GM18520 (cell line): Measurements from ENCODE around the gene UTP4.
A peak's percentile ranks its signal among the peaks of the same experiment; 100 is the strongest.
"Not testable (repeated sequence)": the region's sequence is repeated elsewhere in the genome, so short reads cannot be mapped to it uniquely, and the experiment has no call there.

Experiments
- ATAC-seq: cut with Tn5 transposase; IDR thresholded peaks from one replicate; pipeline ENCODE4 v1.9.1; 2021; ENCODE audit not compliant: unreplicated experiment

Gene UTP4

DNA sequence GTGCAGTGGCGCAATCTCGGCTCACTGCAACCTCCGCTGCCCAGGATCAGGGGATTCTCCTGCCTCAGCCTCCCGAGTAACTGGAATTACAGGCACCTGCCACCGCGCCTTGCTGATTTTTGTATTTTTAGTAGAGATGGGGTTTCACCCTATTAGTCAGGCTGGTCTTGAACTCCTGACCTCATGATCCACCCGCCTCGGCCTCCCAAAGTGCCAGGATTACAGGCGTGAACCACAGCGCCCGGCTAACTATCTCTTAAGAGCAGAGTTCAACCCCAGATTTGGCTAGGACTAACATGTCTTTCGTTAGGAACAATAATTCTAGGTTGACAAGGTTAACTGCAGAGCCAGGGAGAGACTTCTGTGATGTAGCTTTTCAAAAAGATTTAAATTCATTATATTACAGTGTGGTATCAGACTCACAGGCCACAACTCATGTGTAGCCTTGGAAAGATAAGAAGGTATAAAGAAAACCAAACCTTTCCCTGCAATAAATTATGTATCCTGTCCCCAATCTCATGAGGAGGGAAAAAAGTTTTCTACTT lies 4.4 kb upstream of the UTP4 start:
- no peak for ATAC-seq

- no peak for ATAC-seq
Observed at GRCh38 chr16:69130461-69130860, 2.0 kb upstream of the UTP4 start.

DNA sequence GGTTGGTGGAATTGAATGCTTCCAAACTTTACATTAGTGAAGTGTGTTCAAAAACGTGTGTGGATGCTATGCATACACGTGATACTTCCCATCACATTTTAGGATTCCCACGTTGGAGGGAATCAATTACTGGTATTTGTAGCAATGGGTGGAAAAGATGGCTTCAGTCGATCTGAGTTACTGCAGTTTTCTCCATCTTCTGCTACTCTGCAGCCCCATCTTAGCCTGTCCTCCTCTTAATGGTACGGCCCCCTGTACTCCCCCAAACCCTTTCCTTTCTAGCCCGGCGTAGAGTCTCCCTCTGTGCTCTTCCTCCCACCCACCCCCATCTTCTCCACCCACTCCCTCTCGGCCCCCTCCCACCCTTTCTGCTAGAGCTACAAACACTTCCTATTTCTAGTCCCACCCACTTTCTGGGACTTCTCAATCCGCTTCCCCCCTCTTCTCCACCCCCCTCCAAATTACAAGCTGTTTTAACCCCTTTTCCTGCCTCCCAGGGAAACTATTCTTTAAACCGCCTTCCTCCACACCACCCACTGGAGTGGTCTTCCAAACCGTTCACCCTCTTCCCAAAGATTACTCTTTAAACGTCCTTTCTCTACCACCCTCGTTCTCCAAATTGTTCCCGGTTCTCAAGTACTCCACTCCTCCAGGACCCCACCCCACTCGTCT lies 1.1 kb upstream of the UTP4 start:
- no peak for ATAC-seq

GRCh38 chr16:69131839-69132423 lies 518 bp upstream of the UTP4 start:
- peak; percentile 22 for ATAC-seq

- ATAC-seq, result no peak
Observed at GRCh38 chr16:69133373-69133954, 1.0 kb downstream of the UTP4 start.

DNA sequence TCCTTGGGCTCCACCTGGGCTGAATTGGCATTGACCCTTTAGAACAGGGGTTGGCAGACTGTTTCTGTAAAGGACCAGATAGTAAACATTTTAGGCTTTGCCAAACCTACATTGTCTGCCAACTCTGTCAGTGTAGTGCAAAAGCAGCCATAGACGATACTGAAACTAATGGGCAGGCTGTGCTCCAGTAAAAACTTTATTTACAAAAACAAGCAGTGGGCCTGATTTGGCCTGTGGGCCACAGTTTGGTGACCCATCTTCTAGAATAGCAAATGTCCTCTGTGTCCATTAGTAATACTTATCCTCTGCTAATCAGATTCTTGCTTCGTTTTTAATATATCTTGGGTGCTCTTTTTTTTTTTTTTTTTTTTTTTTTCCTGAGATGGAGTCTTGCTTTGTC lies 6.2 kb downstream of the UTP4 start:
- no peak for ATAC-seq

GRCh38 chr16:69139464-69139863 lies 7.0 kb downstream of the UTP4 start:
- ATAC-seq, result not testable (repeated sequence)

DNA sequence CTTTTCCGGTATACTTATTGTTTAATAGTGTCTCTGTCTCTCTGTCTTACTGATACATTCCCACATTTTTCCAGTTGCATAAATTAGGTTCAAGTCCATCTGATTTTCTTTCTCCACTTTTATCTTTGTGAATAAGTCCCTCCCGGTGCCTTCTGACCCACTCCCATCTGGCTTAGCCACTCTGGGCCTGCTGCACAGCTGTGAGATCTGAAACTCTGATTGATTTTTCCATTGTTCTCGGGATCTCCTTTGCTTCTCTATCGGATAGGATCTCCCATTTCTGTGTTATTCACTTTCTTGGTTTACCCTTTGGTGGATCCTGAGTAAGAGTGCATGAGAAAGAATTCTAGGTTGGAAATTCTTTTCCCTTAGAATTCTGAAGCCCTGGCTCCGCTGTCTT lies 8.6 kb downstream of the UTP4 start:
- ATAC-seq, result no peak

GRCh38 chr16:69141936-69142335 lies 9.5 kb downstream of the UTP4 start:
- ATAC-seq, result no peak

- ATAC-seq, result no peak
Observed at GRCh38 chr16:69143116-69143515, 10.7 kb downstream of the UTP4 start.

GRCh38 chr16:69145658-69146057 lies 13.2 kb downstream of the UTP4 start:
- ATAC-seq, result no peak

- ATAC-seq, result not testable (repeated sequence)
Observed at GRCh38 chr16:69149621-69150020, 17.2 kb downstream of the UTP4 start.

GRCh38 chr16:69150146-69150865 lies 17.9 kb downstream of the UTP4 start:
- no peak for ATAC-seq

DNA sequence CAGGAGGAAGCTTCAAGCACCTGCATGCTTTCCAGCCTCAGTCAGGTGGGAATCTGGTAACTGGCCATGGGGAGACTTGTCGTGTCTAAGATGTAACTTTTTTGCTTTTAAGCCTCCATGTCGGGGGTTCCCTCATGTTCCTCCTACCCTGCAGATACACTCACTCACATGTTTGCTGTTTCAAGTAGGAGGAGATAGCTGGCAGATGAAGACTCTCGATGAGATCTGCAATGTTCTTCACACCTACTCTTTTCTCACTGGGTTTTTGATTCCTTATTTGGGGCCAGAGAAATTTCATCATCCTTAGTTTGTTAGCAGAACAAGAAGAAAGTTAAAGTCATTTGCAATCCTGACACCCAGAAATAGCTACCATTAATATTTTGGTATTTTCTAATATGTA lies 24.7 kb downstream of the UTP4 start:
- no peak for ATAC-seq

DNA sequence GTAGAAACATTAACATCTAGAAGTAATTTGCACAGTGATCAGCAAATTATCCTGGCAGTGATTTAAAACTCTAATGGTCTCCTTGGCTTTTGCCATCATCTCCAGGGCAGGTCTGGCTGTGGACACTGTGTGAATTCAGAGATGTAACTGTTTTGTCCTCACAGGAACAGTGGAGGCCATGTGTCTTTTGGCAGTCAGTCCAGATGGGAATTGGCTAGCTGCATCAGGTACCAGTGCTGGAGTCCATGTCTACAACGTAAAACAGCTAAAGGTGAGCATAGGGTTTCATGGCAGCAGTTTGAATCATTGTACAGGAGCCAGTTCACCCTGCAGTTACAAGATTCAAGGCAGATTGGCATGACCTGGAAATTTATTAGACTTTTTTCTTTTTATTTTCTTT lies 27.7 kb downstream of the UTP4 start:
- no peak for ATAC-seq

- no peak for ATAC-seq
Observed at GRCh38 chr16:69165584-69165983, 33.1 kb downstream of the UTP4 start.

GRCh38 chr16:69166221-69166833 lies 33.9 kb downstream of the UTP4 start:
- no peak for ATAC-seq

DNA sequence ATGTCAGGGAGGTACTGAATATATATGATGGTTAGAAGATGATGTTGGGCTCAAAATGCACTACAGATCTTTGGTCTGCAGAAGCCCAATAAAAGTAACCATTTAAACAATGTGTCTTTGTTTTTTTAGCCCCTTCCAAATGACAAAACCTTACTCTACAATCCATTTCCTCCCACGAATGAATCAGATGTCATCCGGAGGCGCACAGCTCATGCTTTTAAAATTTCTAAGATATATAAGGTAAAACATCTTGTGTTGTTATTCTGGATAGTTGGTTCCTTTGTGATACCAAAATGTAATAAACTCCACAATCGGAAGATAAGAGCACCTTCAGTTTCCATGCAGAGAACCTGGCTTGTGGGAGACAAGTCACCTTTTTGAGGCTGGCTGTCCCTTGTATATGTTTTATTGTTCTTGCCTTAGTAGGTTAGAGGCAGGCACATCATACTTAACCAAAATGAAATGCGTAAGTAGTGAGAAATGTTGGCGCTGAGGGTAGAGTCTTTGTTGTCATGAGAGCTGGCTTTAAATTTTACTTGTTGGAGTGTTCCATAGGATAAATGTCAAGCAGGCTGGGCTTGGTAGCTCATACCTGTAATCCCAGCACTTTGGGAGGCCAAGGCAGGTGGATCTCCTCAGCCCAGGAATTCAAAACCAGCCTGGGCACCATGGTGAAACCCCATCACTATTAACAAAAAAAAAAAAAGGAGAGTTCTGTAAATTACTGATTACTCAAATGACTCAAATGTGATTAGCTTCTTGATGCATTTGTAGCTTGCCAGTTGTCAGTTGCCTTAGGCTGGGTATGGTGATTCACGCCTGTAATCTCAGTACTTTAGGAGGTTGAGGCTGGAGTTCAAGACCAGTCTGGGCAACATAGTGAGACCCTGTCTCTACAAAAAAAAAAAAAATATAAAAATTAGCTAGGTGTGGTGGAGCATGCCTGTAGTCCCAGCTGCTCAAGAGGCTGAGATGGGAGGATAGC lies 34.8 kb downstream of the UTP4 start:
- ATAC-seq, result no peak

- ATAC-seq, result no peak
Observed at GRCh38 chr16:69169051-69169450, 36.6 kb downstream of the UTP4 start.
